GM18499 (cell line): ENCODE results near the gene STPG2.
"Not testable (repeated sequence)": the region's sequence is repeated elsewhere in the genome, so short reads cannot be mapped to it uniquely, and the experiment has no call there.

Experiments used
- ATAC-seq: cut with Tn5 transposase; IDR thresholded peaks from one replicate; pipeline ENCODE4 v1.9.1; 2021; ENCODE audit warnings: moderate number of reproducible peaks; ENCODE audit not compliant: insufficient read depth, unreplicated experiment

STPG2 gene

GRCh38 chr4:97656044-97656720 lies 487.1 kb downstream of the STPG2 start:
- ATAC-seq = no peak

GRCh38 chr4:97653701-97654100 lies 489.6 kb downstream of the STPG2 start:
- no peak for ATAC-seq

- no peak for ATAC-seq
Observed at GRCh38 chr4:97646997-97647396, 496.3 kb downstream of the STPG2 start.

GRCh38 chr4:97645071-97645821 lies 498.0 kb downstream of the STPG2 start:
- ATAC-seq = no peak

- no peak for ATAC-seq
Observed at GRCh38 chr4:97643179-97643578, 500.1 kb downstream of the STPG2 start.

GRCh38 chr4:97639961-97640360 lies 503.3 kb downstream of the STPG2 start:
- ATAC-seq = no peak

GRCh38 chr4:97633831-97634230 lies 509.4 kb downstream of the STPG2 start:
- ATAC-seq = not testable (repeated sequence)

- ATAC-seq = no peak
Observed at GRCh38 chr4:97627750-97628149, 515.5 kb downstream of the STPG2 start.

- ATAC-seq = no peak
Observed at GRCh38 chr4:97624204-97624603, 519.1 kb downstream of the STPG2 start.

GRCh38 chr4:97605932-97606331 lies 537.3 kb downstream of the STPG2 start:
- ATAC-seq = no peak

GRCh38 chr4:97593248-97593647 lies 550.0 kb downstream of the STPG2 start:
- no peak for ATAC-seq

GRCh38 chr4:97590266-97590665 lies 553.0 kb downstream of the STPG2 start:
- no peak for ATAC-seq

GRCh38 chr4:97589481-97590196 lies 553.6 kb downstream of the STPG2 start:
- ATAC-seq = no peak

- no peak for ATAC-seq
Observed at GRCh38 chr4:97587912-97588311, 555.4 kb downstream of the STPG2 start.

GRCh38 chr4:97585274-97585673 lies 558.0 kb downstream of the STPG2 start:
- ATAC-seq = no peak

- no peak for ATAC-seq
Observed at GRCh38 chr4:97582890-97583289, 560.4 kb downstream of the STPG2 start.

GRCh38 chr4:97577004-97577403 lies 566.3 kb downstream of the STPG2 start:
- no peak for ATAC-seq

- no peak for ATAC-seq
Observed at GRCh38 chr4:97560009-97560408, 583.3 kb downstream of the STPG2 start.

GRCh38 chr4:97558204-97558778 lies 585.0 kb downstream of the STPG2 start:
- ATAC-seq = no peak

GRCh38 chr4:97550637-97551036 lies 592.6 kb downstream of the STPG2 start:
- ATAC-seq = not testable (repeated sequence)
